Measurements from ENCODE around the gene RANBP10. TPM values are rescaled to one million over a fixed set of nuclear protein-coding genes. Genes with fewer than 3 reads are reported as not detected.

Gene RANBP10
- total and polyA plus RNA-seq, 2 of the 8 experiments (the other 6 are each of a cell fraction or from before 2014, with no cell fraction given) = 14.2 to 16.8 TPM

DNA sequence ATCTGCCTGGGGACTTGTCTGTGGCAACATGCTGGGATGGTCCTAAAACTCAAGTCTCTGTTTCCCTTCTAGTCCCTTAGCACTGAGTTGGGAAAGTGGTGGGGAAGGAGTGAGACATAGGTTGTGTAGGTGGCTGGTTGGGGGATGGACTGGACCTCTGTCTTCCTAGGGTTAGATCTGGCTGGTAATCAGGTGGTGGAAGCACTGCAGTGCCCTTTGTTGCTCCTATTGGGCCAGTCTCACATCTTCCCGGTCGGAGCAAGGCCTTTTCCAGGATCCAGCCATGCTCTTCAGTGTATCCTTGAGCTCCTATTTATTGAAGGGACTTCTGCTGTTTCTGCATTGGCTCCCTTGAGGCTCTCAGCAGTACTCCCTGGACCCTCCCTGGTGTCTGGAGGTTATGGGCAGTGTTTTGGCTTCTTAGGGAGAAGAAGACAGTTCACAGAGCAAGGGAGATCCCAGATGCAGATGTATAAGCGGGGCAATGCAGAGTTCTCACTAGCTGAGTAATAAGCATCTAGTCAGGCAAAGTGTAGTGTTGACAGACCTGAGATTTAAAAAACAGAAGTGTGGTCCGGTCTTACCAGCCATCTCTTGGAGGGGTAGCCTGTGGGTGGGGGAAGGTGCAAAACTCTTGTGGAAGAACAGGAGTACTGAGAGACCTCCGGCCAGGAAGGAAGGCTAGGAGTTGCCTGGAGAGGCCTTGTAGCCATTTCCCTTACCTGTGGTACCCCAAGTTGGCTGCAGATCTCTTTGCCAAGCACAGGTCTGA is 39.1 kb upstream of the RANBP10 start:
- Histone ChIP-seq H3K36me3 (ENCODE audit: control insufficient read depth in 2 of 4, insufficient read depth in 4 of 4, low read length in 3 of 4) (peaks cover 0 to 4% (median 0%) of the 10 kb centered on the region in 4 experiments; a peak in 2 of 8 replicates), H4K8ac (ENCODE audit: extremely low read depth, insufficient read depth, low read length) (no peak overlapping the region; the same call in 1 of the 2 replicates), H3K56ac (replicated peaks; ENCODE audit: insufficient read length, low read depth, low read length) (no peak overlapping the region), H2AK5ac (ENCODE audit: low read depth, low read length) (peak overlapping the region; percentile 61; the same call in 1 of the 2 replicates), H3K4me2 (ENCODE audit: insufficient read depth in 1 of 2, low read depth in 2 of 2, low read length in 2 of 2) (peak overlapping the region; percentile 90 to 94), H3K27ac (ENCODE audit: low read depth, low read length) (peak overlapping the region; percentile 80), H2BK5ac (ENCODE audit: low read depth, low read length) (peak overlapping the region; percentile 75; the same call in 1 of the 2 replicates), H3K14ac (ENCODE audit: insufficient read length) (no peak overlapping the region), H4K5ac (ENCODE audit: insufficient read length, low read depth, low read length) (peak overlapping the region; percentile 82), H2BK12ac (ENCODE audit: low read depth, low read length) (peak overlapping the region; percentile 13; the same call in 1 of the 2 replicates), H2BK15ac (ENCODE audit: low read length) (peak overlapping the region; percentile 61; the same call in 1 of the 2 replicates), H3K9me3 (ENCODE audit: insufficient read depth in 2 of 2, low read depth in 1 of 2, low read length in 1 of 2) (no peaks in the 10 kb centered on the region), H3K27me3 (replicated peaks in 1 of 4; ENCODE audit: control insufficient read depth in 3 of 4, extremely low read depth in 1 of 4, insufficient read depth in 3 of 4, low read length in 3 of 4) (no peaks in the 10 kb centered on the region), H3K23me2 (ENCODE audit: low read depth, low read length) (peaks cover 22% of the 10 kb centered on the region), H3K23ac (ENCODE audit: insufficient read length) (no peak overlapping the region), H2BK120ac (replicated peaks; ENCODE audit: low read depth, low read length) (no peak overlapping the region), H3K4ac (replicated peaks; ENCODE audit: insufficient read length, low read depth, low read length) (no peak overlapping the region), H3K79me2 (ENCODE audit: control insufficient read depth in 1 of 2, insufficient read depth in 2 of 2, low read length in 2 of 2) (peaks cover 16 to 58% of the 10 kb centered on the region in 2 experiments), H4K20me1 (replicated peaks in 1 of 2; ENCODE audit: control insufficient read depth in 1 of 2, insufficient read depth in 2 of 2, low read length in 2 of 2) (peaks cover 18 to 22% of the 10 kb centered on the region in 2 experiments), H3K4me1 (replicated peaks in 1 of 4; ENCODE audit: control insufficient read depth in 3 of 4, insufficient read depth in 4 of 4, low read length in 3 of 4) (peaks cover 8 to 32% (median 17%) of the 10 kb centered on the region in 4 experiments), H2AFZ (ENCODE audit: low read length) (no peak overlapping the region), H3K18ac (ENCODE audit: extremely low read depth, low read length) (no peak overlapping the region), H4K91ac (replicated peaks; ENCODE audit: insufficient read length, low read length) (no peak overlapping the region), H3K79me1 (ENCODE audit: low read depth, low read length) (peaks cover 14% of the 10 kb centered on the region), H3K9ac (replicated peaks in 1 of 4; ENCODE audit: extremely low read depth in 1 of 4, low read depth in 3 of 4, low read length in 3 of 4) (peak overlapping the region in 3 of 4 experiments; percentile 35 to 69 (median 43); a peak in 5 of 7 replicates), H2BK20ac (ENCODE audit: low read length) (no peak overlapping the region), H3K4me3 (ENCODE audit: extremely low read depth in 1 of 4, insufficient read depth in 2 of 4, low read depth in 3 of 4, low read length in 4 of 4) (peak overlapping the region; percentile 56 to 92 (median 79))
- FAIRE-seq (no peak), DNase-seq (ENCODE audit: low read depth in 1 of 2, low spot score in 2 of 2) (no peak)
- 75% methylated on average over 5 of the region's 5 CpGs; no CpG with 5 or more reads in 1 of the 2 experiments for WGBS, 2 experiments (ENCODE audit: extremely low coverage in 1 of 2, insufficient coverage in 1 of 2, insufficient read length in 1 of 2, insufficient replicate concordance in 2 of 2, low coverage in 1 of 2, low lambda C conversion rate in 2 of 2, missing lambda C conversion rate in 1 of 2)
- POLR2A ChIA-PET (ENCODE audit: partially characterized antibody) = interaction anchor here (0.7 to 11.7 kb wide), 12 partner anchors 10 to 1981 kb away, joined by 3 to 100 read pairs (median 4); partner anchors contain the start of genes EDC4, PSKH1, RANBP10 and TSNAXIP1
- CTCF ChIA-PET (ENCODE audit: partially characterized antibody) = interaction anchor here (0.6 to 10.2 kb wide), 15 partner anchors 9 to 304 kb away, joined by 3 to 123 read pairs (median 4); no protein-coding TSS in a partner anchor
- TF ChIP-seq FOSL1 (IDR thresholded peaks at IDR 0.05; ENCODE audit: insufficient read depth, low read depth, low read length) = no peak
- TF ChIP-seq CBX5 (IDR thresholded peaks at IDR 0.05; ENCODE audit: low read depth, low read length) = no peak
- TF ChIP-seq SP2 (IDR thresholded peaks at IDR 0.05; ENCODE audit: low read length) = no peak
- TF ChIP-seq KDM1A (IDR thresholded peaks at IDR 0.05; ENCODE audit: borderline replicate concordance, low read length) = no peak
- no peak for TF ChIP-seq POLR2AphosphoS5 (IDR thresholded peaks at IDR 0.05; ENCODE audit: low read depth, low read length)
- TF ChIP-seq, protein P1, sequence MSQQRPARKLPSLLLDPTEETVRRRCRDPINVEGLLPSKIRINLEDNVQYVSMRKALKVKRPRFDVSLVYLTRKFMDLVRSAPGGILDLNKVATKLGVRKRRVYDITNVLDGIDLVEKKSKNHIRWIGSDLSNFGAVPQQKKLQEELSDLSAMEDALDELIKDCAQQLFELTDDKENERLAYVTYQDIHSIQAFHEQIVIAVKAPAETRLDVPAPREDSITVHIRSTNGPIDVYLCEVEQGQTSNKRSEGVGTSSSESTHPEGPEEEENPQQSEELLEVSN (IDR thresholded peaks at IDR 0.05) = no peak
- TF ChIP-seq KDM4A (IDR thresholded peaks at IDR 0.05; ENCODE audit: low read depth, low read length, severe bottlenecking) = no peak
- no peak for TF ChIP-seq SIN3A (conservative IDR thresholded peaks at IDR 0.05 in 1 of 2, IDR thresholded peaks at IDR 0.05 in 1 of 2; ENCODE audit: low read depth in 1 of 2, low read length in 2 of 2)
